GM18526 (cell line): ENCODE results near the gene POLG.

Experiments
- POLR2A ChIP-seq: IDR thresholded peaks from 3 replicates; pipeline ENCODE4 v1.6.1; 2011; ENCODE audit not compliant: insufficient read length; ENCODE audit errors: extremely low read depth

The POLG gene

GRCh38 chr15:89363133-89363532, 28.5 kb upstream of the POLG start:
- TF ChIP-seq POLR2A: no peak

DNA sequence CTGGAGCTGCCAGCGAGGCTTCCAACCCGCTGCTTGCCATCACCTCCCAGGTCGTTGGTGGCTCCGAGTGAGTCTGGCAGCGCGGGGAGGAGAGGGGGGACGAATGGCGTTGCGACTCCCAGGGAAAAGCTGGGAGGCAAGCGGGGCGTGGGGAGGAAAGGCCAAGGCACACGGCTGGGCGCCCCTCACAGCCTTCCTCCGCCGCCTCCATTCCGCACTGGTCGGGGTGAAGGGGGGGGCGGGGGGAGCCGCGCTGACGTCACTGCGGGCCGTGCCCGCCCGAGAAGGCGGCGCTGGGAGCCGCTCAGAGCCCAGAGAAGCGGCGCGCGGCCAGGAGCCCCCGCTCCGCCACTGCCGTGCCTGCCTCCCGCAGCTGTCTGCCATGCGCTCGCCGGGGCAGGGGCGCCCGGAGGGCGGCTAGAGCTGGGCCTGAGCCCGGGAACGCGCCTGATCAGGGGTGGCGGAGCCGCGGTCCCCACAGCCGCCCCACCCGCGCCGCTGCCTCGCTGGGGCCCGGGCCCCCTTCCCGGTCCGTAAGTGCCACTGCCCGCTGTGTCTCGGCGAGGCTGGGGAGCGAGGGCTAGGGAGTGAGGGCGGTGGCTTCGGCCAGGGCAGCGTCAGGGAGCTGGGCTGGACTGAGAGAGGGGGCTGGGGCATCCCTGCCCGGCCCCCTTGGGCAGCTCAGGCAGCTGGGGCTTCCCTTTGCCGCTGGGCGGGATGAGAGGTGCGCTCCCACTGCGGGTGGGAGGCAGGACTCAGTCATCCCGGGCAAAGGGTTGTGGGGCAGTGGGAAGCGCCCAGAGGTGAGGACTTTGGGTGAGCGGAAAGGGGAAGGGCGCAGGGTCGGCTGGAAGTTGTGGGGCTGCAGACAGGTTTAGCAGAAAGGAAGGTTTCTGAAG, 27.8 kb upstream of the POLG start:
- TF ChIP-seq POLR2A: no peak

DNA sequence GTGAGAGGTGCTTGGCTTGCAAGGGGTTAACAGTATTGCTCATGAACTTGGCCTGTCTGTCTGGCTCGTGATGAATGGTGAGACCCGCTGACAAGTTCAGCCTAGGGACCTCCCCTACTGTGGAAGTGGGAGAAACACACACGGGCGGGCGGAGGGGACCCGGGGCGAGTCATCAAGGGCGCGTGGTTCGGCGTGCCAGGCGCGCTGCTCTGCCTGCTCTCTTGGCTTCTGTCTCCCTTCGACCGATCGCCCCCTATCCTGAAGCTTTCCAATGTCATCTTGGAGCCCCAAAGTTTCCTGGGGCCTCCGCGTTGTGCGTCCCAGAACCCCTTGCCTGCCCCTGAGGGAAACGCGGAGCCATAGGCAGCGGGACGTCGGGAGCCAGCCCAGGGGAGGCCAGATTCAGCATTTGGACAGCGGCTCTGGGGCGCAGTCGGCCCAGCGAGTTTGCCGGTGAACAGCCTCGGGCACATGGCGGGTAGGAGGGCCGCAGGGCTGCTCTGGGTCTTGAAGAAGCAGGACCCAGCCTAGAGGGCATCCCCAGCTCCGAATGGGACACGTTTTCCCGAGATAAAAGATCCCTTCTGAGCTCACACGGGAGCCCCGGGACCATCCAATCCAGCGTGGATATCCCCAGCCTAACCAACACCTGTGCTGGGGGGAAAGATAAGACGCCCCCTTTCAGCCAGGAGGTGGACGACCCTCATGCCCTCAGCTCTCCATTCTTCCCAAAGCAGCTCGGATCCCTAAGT, 27.0 kb upstream of the POLG start:
- TF ChIP-seq POLR2A: no peak

- TF ChIP-seq POLR2A: no peak
These were observed 25.8 kb upstream of the POLG start for GRCh38 chr15:89360294-89360971.

DNA sequence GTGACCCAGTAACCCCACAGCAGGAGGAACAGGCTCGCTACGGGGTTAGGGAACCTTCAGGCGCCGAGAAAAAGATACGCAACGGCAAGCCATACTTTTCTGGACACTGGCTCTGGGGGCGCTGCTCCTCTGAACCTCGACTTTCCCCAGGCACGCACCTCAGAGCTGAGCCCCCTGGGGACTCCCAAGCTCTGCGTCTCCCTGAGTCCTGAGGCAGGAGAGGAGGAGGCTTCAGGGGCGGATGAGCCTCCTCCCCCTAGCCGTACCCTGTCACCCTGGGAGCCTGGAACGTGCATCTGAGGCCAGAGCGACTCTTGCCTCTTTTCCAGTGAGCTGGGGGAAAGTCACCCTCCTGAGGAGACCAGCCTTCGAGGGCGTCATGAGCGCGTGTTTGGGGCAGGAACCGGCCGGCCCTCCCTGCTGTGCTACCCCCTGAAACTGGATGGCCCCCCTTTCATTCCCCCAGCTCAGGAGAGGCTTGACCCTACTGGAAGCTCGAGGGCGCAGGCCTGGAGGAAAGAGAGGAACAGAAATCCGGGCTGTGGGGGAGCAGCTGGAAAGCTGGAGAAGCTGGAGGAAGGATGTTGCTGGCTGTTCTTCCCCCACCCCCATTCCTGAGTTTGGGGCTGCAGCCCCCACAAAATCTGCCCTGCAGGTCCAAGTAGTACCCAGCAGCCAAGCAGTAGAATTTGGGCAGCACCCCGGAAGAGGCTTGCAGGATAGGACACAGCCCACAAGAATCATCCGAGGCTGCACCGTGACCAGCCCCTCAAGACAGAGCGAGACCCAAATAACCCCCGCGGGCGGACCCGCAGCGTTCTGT, 25.1 kb upstream of the POLG start:
- no peak for TF ChIP-seq POLR2A

DNA sequence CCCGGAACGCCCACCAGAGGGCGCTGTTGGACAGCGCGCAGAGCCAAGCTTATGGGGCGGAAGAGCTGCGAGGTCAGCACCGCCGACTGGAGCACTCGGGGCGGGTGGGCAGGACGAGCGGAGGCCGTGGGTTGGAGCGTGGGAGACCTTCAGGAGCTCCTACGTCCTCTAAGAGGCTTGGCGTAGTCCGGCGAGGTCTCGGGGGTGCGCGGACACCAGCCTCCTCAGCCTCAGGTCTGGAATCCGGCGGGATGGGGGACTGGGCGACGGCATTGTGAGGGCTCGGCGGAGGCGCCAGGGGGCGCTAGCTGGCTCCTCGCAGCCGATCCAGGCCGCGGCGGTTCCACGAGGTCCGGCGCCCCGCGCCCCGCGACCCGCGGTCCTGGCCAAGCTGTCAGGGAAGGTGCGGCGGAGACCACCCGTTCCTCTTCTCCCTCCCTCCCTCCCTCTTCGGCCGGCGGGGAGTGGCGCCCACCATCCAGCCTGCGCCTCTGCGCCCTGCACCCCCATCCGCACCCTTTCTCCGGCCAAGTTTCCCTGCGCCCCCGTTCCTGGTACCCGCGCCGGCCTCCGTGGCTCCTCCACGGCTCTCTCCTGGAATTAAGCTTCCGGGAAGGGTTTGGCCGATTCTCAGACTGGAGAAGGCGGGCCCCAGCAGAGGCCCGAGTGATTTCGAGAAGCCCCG, 24.3 kb upstream of the POLG start:
- no peak for TF ChIP-seq POLR2A

DNA sequence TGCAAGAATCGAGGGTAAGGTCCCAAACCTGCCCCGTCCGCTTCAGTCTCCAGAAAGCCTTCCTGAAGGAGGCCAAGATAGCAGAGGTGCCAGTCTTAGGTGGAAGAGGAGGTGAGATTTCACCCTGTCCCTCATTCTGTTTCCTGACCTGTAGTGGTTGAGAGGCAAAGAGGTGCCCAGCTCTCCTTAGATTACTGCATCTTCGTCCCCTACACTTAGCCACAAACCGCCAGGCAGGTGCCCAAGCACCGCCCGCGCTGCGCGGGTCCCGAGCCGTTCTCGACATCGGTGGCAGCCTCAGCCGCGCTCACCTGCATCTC, 23.8 kb upstream of the POLG start:
- TF ChIP-seq POLR2A: no peak

- TF ChIP-seq POLR2A: no peak
These were observed 22.1 kb upstream of the POLG start for GRCh38 chr15:89356634-89357298.

DNA sequence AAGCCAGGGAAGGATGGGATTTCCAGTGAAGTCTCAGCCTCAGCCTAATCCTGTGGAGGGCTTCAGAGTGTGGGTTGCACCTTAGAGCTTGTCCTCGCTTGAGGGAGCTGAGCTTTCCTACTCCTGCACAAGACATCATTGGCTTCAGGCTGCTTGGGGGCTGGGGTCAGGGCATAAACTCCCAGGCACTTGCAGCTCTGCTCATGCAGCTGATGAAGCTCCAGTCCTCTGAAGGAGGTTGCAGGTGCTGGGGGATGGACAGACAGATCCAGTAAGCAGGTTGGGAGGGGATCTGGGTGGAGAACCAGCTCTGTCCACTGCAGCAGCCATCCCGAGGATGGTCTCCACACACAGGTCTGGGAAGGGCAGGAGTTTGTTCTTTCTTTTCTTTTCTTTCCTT, 19.4 kb upstream of the POLG start:
- no peak for TF ChIP-seq POLR2A

DNA sequence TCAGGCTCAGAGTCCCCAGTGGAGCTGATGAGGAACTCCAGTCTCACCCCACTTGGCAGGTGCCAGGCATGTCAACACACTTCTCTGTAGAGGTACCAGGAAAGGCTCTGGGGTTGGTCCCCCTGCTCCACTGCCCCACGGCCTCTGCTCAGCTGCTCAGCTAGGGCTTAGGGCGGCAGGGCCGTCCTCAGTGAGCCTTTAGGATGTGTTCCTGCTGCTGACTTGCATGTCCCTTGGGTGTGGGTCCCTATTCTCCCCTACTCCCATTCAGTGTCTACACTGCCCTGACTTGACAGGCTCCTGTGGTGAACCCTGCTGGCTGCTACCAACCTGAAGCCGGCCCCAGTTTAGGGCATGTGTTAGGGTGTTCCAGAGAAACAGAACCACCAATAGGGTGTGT, 17.9 kb upstream of the POLG start:
- TF ChIP-seq POLR2A: no peak

GRCh38 chr15:89349206-89349558, 14.6 kb upstream of the POLG start:
- TF ChIP-seq POLR2A: no peak

DNA sequence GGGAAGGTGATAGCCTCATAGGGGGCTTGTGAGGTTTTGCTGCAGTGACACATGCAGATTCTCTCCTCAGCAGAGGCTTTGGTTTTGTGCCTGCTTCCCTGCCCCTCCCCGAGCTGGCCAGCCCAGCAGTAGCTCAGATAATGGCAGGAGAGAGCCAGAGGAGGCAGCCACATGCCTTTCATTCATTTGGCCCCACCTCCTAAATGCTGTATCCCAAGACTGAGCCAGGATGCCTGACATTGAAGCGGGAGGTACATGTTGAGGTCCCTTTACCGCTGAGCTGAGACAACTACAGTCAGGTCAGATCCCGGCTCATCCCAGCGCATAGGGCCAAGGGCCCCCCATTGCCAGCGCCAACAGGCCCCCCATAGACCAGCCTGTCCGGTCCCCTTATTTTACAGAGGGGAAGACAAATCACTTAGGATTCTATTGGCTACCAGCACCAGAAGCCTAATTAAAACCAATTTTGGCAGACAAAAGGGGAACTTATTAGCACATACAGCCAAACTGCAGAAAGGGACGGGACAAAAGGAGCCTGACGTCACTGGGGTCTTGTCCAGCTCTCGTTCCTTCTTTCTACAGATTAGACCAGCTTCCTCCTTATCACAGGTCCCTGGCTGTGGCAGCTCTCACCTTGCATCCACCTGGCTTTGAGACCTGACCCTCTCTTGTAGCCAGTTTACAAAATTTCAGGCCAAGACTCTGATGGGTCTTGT, 12.1 kb upstream of the POLG start:
- no peak for TF ChIP-seq POLR2A

- TF ChIP-seq POLR2A: no peak
These were observed 10.6 kb upstream of the POLG start for GRCh38 chr15:89345248-89345647.
